Tibial artery (tissue), 4 donors: ENCODE data around the gene RUSC1.
A peak's percentile ranks its signal among the peaks of the same experiment; 100 is the strongest.

Experiments
- DNase-seq, 2 donors: peaks; one replicate each; pipeline ENCODE4 v3.0.0-alpha.2; 2019
- H3K27ac ChIP-seq, 2 donors: fragments of 200-600 bp; sonication (generic) in 1 of 2; 1 replicate in 1 of 2; 2 replicates in 1 of 2; pipeline ENCODE4 v1.5.1; 2018 to 2019; ENCODE audit warnings: mild to moderate bottlenecking in 1 of 2
- H3K27me3 ChIP-seq, 2 donors: fragments of 200-600 bp; sonication (generic) in 1 of 2; one replicate each; pipeline versions ENCODE4 v1.5.1 to v1.6.0; 2016 to 2019
- H3K36me3 ChIP-seq, 3 donors: fragments of 200-600 bp; sonication (generic) in 2 of 3; one replicate each; pipeline ENCODE4 v1.5.1; 2016 to 2019; ENCODE audit warnings: mild to moderate bottlenecking in 2 of 3
- H3K4me1 ChIP-seq, 4 donors: fragments of 200-600 bp; sonication (generic) in 2 of 4; 1 replicate in 3 of 4; 2 replicates in 1 of 4; pipeline ENCODE4 v1.5.1; 2016 to 2019
- H3K4me3 ChIP-seq, 2 donors: fragments of 200-600 bp; sonication (generic) in 1 of 2; 1 replicate in 1 of 2; 2 replicates in 1 of 2; pipeline ENCODE4 v1.5.1; 2018 to 2019; ENCODE audit warnings: mild to moderate bottlenecking in 2 of 2
- H3K9me3 ChIP-seq, 3 donors: fragments of 200-600 bp; sonication (generic) in 1 of 3; one replicate each; pipeline ENCODE4 v1.5.1; 2016 to 2019
- intact Hi-C: fragments of 100-400 bp; cut with DNase I; formaldehyde crosslinking; loops from one replicate; pipeline ENCODE4 v1.15.0; 2023; ENCODE audit warnings: low total_unique reads
- TF ChIP-seq, protein P1 (sequence below), 2 experiments: fragments of 200-600 bp in 1 of 2; fragments of 450-650 bp in 1 of 2; IDR thresholded peaks; one replicate each; pipeline ENCODE4 v1.5.1; 2017 to 2019; ENCODE audit warnings: antibody characterized with exemption in 2 of 2, mild to moderate bottlenecking in 1 of 2, moderate library complexity in 1 of 2

The RUSC1 gene

DNA sequence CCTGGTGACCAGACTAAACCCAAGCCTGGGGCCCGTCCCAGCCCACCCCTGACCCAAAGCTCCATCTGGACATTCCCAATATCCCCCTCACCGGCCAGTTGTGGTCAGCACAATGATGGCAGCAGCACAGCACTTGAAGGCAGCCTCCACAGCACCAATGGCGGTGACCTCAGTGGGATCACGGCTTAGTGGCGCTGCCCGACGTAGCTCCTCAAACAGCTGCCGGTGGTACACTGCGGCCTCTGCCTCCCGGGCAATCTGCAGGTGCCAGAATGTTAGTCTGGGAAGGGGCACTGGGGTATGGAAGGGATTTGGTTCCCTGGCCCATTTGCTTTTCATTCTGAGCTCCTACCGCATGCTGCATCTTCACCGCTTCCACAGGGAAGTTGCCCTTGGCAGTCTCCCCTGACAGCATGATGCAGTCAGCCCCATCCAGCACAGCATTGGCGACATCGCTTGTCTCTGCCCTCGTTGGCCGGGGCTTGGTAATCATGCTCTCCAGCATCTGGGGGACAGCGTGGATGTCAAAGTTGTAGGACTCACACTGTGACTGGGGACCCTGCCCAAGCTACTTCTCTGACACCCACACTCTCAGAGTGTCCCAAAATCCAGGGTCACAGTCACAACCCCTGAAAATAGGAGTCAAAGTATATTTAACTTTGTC, 27.5 kb upstream of the RUSC1 start:
- Histone ChIP-seq H3K27ac (no peak overlapping the region), H3K27me3 (peaks cover 0 to 37% of the 10 kb centered on the region in 2 donors), H3K4me1 (peaks cover 0 to 12% (median 6%) of the 10 kb centered on the region in 4 donors), H3K36me3 (no peaks in the 10 kb centered on the region), H3K9me3 (no peaks in the 10 kb centered on the region), H3K4me3 (no peak overlapping the region)
- DNase-seq = no peak
- intact Hi-C loops = no loop called here
- TF ChIP-seq, protein P1, sequence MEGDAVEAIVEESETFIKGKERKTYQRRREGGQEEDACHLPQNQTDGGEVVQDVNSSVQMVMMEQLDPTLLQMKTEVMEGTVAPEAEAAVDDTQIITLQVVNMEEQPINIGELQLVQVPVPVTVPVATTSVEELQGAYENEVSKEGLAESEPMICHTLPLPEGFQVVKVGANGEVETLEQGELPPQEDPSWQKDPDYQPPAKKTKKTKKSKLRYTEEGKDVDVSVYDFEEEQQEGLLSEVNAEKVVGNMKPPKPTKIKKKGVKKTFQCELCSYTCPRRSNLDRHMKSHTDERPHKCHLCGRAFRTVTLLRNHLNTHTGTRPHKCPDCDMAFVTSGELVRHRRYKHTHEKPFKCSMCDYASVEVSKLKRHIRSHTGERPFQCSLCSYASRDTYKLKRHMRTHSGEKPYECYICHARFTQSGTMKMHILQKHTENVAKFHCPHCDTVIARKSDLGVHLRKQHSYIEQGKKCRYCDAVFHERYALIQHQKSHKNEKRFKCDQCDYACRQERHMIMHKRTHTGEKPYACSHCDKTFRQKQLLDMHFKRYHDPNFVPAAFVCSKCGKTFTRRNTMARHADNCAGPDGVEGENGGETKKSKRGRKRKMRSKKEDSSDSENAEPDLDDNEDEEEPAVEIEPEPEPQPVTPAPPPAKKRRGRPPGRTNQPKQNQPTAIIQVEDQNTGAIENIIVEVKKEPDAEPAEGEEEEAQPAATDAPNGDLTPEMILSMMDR (IDR thresholded peaks at IDR 0.05) = no peak

DNA sequence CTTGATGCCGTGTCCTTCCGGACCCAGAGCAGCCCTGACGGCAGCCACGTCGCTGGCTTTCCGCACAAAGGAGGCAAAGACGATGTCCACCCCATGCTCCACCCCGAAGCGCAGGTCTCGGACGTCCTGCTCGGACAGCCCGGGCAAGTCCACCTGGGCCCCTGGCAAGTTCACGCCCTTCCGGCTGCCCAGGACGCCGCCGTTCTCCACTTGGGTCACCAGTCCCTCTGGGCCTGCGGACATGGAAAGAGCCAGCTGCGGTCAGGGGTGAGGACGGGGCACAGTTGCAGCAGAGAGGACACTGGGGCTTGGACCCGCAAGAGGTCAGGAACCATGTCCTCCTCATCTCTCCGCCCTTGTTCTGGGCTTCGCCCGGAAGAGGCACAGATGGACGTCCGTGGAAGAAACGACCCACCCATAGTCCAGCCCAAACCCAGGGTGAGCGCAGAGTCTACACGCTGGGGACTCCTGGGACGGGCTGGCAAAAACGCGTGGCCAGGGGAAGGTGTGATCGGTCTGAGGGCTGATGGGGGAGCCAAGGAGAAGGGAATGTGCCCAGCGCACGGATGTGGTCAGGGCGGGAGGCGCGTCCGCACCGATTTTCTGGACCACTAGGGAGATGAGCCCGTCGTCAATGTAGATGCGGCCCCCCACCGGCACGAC, 26.0 kb upstream of the RUSC1 start:
- peaks cover 0 to 37% of the 10 kb centered on the region in 2 donors for H3K27me3 ChIP-seq
- H3K27ac ChIP-seq = no peak overlapping the region
- peak overlapping the region in 1 of 2 donors; percentile 12 for H3K4me3 ChIP-seq
- intact Hi-C loops = no loop called here
- H3K4me1 ChIP-seq = peaks cover 0 to 12% (median 6%) of the 10 kb centered on the region in 4 donors
- no peak for DNase-seq
- H3K9me3 ChIP-seq = no peaks in the 10 kb centered on the region
- H3K36me3 ChIP-seq = no peaks in the 10 kb centered on the region
- TF ChIP-seq, protein P1 (IDR thresholded peaks at IDR 0.05) = no peak

DNA sequence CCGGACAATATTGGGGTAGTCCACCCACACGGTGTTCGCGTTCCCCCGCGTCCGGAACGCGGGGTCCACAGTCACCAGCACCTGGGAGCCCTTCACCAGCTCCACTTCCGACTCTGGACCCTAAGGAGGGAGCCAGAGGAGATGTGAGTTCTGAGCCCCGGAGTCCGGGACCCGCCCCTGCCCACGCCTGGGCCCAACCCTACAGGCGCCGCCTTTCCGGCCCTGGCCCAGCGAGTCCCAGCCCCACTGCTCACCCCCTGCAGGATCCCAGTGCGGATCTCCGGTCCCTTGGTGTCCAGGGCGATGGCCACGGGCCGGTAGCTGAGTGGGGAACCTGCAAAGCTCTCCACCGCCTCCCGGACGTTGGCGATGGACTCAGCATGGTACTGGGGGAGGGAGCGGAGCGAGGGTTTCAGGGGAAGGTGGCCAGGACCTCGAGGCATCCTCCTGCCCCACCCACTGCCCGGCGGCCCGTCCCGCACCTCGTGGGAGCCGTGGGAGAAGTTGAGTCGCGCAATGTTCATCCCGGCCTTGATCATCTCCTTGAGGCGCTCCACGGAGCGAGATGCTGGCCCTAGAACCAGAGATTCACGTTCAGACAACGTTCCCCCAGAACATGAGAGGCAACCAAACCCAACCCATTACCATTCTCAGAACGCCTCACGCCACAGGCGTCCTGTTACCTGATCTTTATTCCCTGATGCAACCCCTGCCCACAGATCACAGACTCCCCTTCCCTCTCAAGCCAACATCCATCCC, 25.3 kb upstream of the RUSC1 start:
- TF ChIP-seq, protein P1 (IDR thresholded peaks at IDR 0.05) = no peak

DNA sequence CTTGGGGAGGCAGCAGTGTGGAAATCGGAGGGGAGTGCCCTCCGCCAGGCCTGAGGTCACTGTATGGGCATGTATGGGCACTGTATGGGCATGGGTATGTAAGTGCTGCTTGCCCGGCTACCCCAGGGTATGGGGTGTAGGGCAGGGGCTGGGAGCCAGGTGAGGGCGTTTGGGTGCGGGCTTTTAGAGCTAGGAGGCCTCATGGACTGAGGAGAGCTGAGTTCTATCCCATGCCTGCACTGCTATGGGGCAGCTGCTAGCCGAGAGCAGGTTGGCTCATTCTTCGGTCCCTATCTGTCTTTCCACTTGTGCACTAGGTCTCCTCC, 24.8 kb upstream of the RUSC1 start:
- TF ChIP-seq, protein P1 (IDR thresholded peaks at IDR 0.05) = no peak
- H3K27ac ChIP-seq = no peak overlapping the region
- H3K9me3 ChIP-seq = no peaks in the 10 kb centered on the region
- no peak for DNase-seq
- H3K4me1 ChIP-seq = peaks cover 0 to 12% (median 6%) of the 10 kb centered on the region in 4 donors
- H3K4me3 ChIP-seq = no peak overlapping the region
- H3K27me3 ChIP-seq = peaks cover 0 to 37% of the 10 kb centered on the region in 2 donors
- no peaks in the 10 kb centered on the region for H3K36me3 ChIP-seq
- intact Hi-C loops = no loop called here

More for the DNA sequence above, 25.3 kb upstream of the RUSC1 start:
- Histone ChIP-seq H3K4me3 (peak overlapping the region in 1 of 2 donors; percentile 12), H3K27me3 (peaks cover 0 to 37% of the 10 kb centered on the region in 2 donors), H3K9me3 (no peaks in the 10 kb centered on the region), H3K36me3 (no peaks in the 10 kb centered on the region), H3K27ac (no peak overlapping the region), H3K4me1 (peaks cover 0 to 12% (median 6%) of the 10 kb centered on the region in 4 donors)
- DNase-seq = no peak
- intact Hi-C loops = no loop called here

DNA sequence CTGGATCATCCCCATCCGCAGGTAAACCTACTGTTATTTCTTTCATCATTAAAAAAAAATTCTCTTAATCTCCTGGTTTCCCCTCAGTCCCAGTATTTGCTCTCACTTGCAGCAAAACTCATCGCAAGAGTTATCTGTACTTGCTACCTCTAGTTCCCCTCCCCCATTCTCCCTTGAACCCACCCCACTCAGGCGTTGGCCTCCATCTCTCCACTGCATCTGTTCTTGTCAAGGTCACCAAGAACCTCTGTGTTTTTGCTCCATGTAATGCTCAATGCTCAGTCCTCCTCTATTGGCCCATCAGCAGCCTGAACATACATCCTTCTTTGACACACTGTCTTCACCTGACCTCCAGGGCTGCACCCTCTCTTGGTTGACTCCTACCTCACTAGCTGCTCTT, 24.0 kb upstream of the RUSC1 start:
- intact Hi-C loops = no loop called here
- H3K4me1 ChIP-seq = peaks cover 0 to 12% (median 6%) of the 10 kb centered on the region in 4 donors
- peaks cover 0 to 34% of the 10 kb centered on the region in 2 donors for H3K27me3 ChIP-seq
- TF ChIP-seq, protein P1 (IDR thresholded peaks at IDR 0.05) = no peak
- H3K4me3 ChIP-seq = no peak overlapping the region
- no peaks in the 10 kb centered on the region for H3K9me3 ChIP-seq
- H3K36me3 ChIP-seq = no peaks in the 10 kb centered on the region
- H3K27ac ChIP-seq = no peak overlapping the region
- no peak for DNase-seq
